Right lobe of liver (tissue), 6 donors: ENCODE results near the gene RASAL2. TPM values are rescaled to one million over a fixed set of nuclear protein-coding genes. Genes with fewer than 3 reads are reported as not detected.
"Not testable (repeated sequence)": the region's sequence is repeated elsewhere in the genome, so short reads cannot be mapped to it uniquely, and the experiment has no call there.

ENCODE experiments used
- ATAC-seq, 4 donors: fragments of 200-7000 bp; cut with Tn5 transposase; one replicate each; pipeline ENCODE4 v1.9.1; 2020; ENCODE audit warnings: mild to moderate bottlenecking in 4 of 4, moderate library complexity in 4 of 4
- DNase-seq, 3 donors: peaks; one replicate each; pipeline ENCODE4 v3.0.0-alpha.2; 2020
- H3K27ac ChIP-seq, 3 donors: fragments of 200-600 bp; one replicate each; pipeline ENCODE4 v1.8.0; 2022
- H3K27me3 ChIP-seq, 2 donors: fragments of 200-600 bp; one replicate each; pipeline ENCODE4 v1.8.0; 2022
- H3K36me3 ChIP-seq, 4 donors: fragments of 200-600 bp; sonication (generic) in 1 of 4; one replicate each; pipeline versions ENCODE4 v1.5.1 to v1.8.0; 2017 to 2022; ENCODE audit warnings: control low read depth in 1 of 4
- H3K4me1 ChIP-seq, 4 donors: fragments of 200-600 bp; sonication (generic) in 1 of 4; one replicate each; pipeline versions ENCODE4 v1.5.1 to v1.8.0; 2017 to 2022; ENCODE audit warnings: control low read depth in 1 of 4
- H3K4me3 ChIP-seq, 3 donors: fragments of 200-600 bp; one replicate each; pipeline ENCODE4 v1.8.0; 2022
- H3K9me3 ChIP-seq, 4 donors: fragments of 200-600 bp; sonication (generic) in 1 of 4; one replicate each; pipeline versions ENCODE4 v1.5.1 to v1.8.0; 2017 to 2022; ENCODE audit warnings: control low read depth in 1 of 4
- POLR2A ChIP-seq: fragments of 450-650 bp; IDR thresholded peaks from one replicate; pipeline ENCODE4 v1.6.1; 2017; ENCODE audit warnings: antibody characterized with exemption, mild to moderate bottlenecking
- WGBS: methylation state at CpG from one replicate; pipeline ENCODE4 v1.1.6; 2018; ENCODE audit warnings: low coverage, low lambda C conversion rate; ENCODE audit not compliant: insufficient coverage; ENCODE audit errors: missing lambda C conversion rate; 5-methylcytosine and 5-hydroxymethylcytosine counted together
- intact Hi-C, 2 donors: fragments of 100-400 bp; cut with DNase I; formaldehyde crosslinking; loops; one replicate each; pipeline versions ENCODE4 v1.11.2 to v1.14.1; 2022
- total RNA-seq, 6 experiments: library from RNA; depleted of rRNA in 2 of 6; stranded (reverse); fragments of >200 nt in 2 of 6; fragmentation: NEBNext Ultra II Directional in 3 of 6; extraction: Animal tissue kit (Norgen Biotek cat#: 25700) in 3 of 6; gene quantifications; one replicate each; pipeline versions ENCODE4 v1.1.0 to v1.2.4, GENCODE V29; 2016 to 2023
- TF ChIP-seq, protein P1 (sequence below), 4 donors: fragments of 200-600 bp in 3 of 4; fragments of 450-650 bp in 1 of 4; IDR thresholded peaks; one replicate each; pipeline versions ENCODE4 v1.5.1 to v1.8.0; 2016 to 2022; ENCODE audit warnings: antibody characterized with exemption in 4 of 4, mild to moderate bottlenecking in 2 of 4
- donor health status: DM: no; HTN: yes; CAD: no.
- donor health status: DM: no; HTN: no; CAD: no.
- donor health status: DM: no; HTN: no; CAD: no.
- donor health status: DM: no; HTN: yes; CAD: no.
- donor health status: DM: no; HTN: yes; CAD: no.

RASAL2 gene
- total RNA-seq, 6 experiments from 2014 or later = 3.6 to 6.0 (median 5.2) TPM

DNA sequence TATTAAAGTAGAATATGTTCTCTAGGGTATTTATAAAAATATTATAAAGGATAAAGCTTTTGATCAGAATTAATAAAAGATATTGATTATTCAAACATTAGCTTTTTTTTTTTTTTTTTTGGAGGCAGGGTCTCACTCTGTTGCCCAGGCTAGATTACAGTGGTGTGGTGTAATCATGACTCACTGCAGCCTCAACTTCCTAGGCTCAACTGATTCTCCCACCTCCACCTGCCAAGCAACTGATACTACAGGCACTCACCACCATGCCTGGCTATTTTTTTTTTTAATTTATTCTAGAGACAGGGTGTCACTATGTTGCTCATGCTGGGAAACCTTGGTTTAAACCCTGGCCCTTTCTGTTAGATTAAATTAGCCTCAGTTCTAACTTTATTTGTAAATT, 214.5 kb downstream of the RASAL2 start:
- DNase-seq = no peak
- no peak for ATAC-seq
- intact Hi-C loops = no loop called here
- Histone ChIP-seq H3K4me1 (no peaks in the 10 kb centered on the region), H3K27ac (no peak overlapping the region), H3K4me3 (no peak overlapping the region), H3K36me3 (no peaks in the 10 kb centered on the region), H3K27me3 (no peaks in the 10 kb centered on the region), H3K9me3 (no peaks in the 10 kb centered on the region)
- TF ChIP-seq, protein P1, sequence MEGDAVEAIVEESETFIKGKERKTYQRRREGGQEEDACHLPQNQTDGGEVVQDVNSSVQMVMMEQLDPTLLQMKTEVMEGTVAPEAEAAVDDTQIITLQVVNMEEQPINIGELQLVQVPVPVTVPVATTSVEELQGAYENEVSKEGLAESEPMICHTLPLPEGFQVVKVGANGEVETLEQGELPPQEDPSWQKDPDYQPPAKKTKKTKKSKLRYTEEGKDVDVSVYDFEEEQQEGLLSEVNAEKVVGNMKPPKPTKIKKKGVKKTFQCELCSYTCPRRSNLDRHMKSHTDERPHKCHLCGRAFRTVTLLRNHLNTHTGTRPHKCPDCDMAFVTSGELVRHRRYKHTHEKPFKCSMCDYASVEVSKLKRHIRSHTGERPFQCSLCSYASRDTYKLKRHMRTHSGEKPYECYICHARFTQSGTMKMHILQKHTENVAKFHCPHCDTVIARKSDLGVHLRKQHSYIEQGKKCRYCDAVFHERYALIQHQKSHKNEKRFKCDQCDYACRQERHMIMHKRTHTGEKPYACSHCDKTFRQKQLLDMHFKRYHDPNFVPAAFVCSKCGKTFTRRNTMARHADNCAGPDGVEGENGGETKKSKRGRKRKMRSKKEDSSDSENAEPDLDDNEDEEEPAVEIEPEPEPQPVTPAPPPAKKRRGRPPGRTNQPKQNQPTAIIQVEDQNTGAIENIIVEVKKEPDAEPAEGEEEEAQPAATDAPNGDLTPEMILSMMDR (IDR thresholded peaks at IDR 0.05) = no peak
- TF ChIP-seq POLR2A = no peak

DNA sequence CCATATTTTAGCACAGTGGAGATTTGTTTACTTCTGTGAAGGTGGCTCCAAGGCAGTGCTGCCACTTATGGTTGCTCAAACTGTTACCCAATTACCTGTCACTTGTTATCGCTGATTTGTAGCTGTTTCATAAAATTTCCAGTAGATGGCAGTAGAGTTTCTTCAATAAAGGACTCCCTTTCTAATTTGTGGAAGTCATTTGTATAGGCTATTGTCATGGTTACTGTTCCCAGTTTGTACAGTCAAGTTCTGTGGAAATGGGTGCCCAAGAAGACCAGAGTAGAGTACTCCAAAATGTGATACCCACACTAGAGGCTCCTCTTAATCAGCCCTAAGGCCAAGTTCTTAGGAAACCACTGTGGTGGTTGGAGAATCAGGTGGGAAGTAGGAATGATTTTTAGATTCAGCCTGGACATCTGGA, 216.8 kb downstream of the RASAL2 start:
- 0% methylated on average over 1 of the region's 1 CpG for WGBS
- intact Hi-C loops = no loop called here
- no peaks in the 10 kb centered on the region for H3K36me3 ChIP-seq
- DNase-seq (no peak), ATAC-seq (peak; percentile 98 to 100 (median 100))
- H3K4me1 ChIP-seq = no peaks in the 10 kb centered on the region
- no peaks in the 10 kb centered on the region for H3K27me3 ChIP-seq
- H3K9me3 ChIP-seq = no peaks in the 10 kb centered on the region
- TF ChIP-seq, protein P1 (IDR thresholded peaks at IDR 0.05) = peak; percentile 72 to 95 (median 74)
- no peak for TF ChIP-seq POLR2A
- no peak overlapping the region for H3K27ac ChIP-seq
- H3K4me3 ChIP-seq = no peak overlapping the region

GRCh38 chr1:178311164-178311563, 217.3 kb downstream of the RASAL2 start:
- no peaks in the 10 kb centered on the region for H3K4me1 ChIP-seq
- H3K27ac ChIP-seq = no peak overlapping the region
- WGBS = 67% methylated on average over 1 of the region's 1 CpG
- H3K36me3 ChIP-seq = no peaks in the 10 kb centered on the region
- intact Hi-C loops = no loop called here
- ATAC-seq (no peak), DNase-seq (no peak)
- H3K4me3 ChIP-seq = no peak overlapping the region
- H3K27me3 ChIP-seq = no peaks in the 10 kb centered on the region
- H3K9me3 ChIP-seq = no peaks in the 10 kb centered on the region
- TF ChIP-seq, protein P1 (IDR thresholded peaks at IDR 0.05) = no peak
- no peak for TF ChIP-seq POLR2A

DNA sequence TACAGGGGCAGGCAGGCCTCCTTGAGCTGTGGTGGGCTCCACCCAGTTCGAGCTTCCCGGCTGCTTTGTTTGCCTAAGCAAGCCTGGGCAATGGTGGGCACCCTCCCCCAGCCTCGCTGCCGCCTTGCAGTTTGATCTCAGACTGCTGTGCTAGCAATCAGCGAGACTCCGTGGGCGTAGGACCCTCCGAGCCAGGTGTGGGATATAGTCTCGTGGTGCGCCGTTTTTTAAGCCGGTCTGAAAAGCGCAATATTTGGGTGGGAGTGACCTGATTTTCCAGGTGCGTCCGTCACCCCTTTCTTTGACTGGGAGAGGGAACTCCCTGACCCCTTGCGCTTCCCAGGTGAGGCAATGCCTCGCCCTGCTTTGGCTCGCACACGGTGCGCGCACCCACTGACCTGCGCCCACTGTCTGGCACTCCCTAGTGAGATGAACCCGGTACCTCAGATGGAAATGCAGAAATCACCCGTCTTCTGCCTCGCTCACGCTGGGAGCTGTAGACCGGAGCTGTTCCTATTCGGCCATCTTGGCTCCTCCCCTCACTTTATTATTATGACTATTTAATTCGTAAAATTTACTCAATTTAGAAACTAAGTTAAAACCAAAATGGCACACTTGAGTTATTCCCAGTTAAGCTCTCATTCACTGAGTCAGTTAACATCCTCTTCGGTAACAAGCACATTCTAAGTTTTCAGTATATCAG, 226.5 kb downstream of the RASAL2 start:
- H3K9me3 ChIP-seq, H3K27ac ChIP-seq, intact Hi-C loops, H3K36me3 ChIP-seq, ATAC-seq, DNase-seq, H3K4me1 ChIP-seq, H3K27me3 ChIP-seq: not testable (repeated sequence)
- WGBS = 56% methylated on average over 10 of the region's 30 CpGs
- H3K4me3 ChIP-seq = peak overlapping the region in 1 of 3 donors; percentile 33

DNA sequence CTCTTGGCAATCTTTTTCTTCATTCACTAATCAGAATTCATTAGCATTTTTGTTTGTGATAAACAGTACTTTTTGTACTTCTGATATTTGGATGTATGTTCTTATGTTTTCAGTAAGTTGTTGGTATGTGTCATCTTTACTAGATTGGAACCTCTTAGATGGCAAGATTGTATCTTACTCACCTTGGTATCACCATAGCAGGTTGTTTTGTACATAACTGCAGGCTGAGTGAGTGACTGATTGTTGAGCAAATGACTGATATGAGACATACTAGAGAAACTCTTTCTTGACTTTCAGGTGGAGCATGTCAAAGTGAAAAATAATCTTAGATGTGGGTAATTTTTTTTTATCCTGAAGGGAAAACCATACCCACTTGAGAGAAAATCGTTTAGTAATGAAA, 229.2 kb downstream of the RASAL2 start:
- intact Hi-C loops = no loop called here
- ATAC-seq = no peak
- no peak overlapping the region for H3K27ac ChIP-seq
- DNase-seq = no peak
- H3K4me3 ChIP-seq = no peak overlapping the region
- WGBS = 13% methylated on average over 1 of the region's 1 CpG
- no peak for TF ChIP-seq POLR2A
- TF ChIP-seq, protein P1 (IDR thresholded peaks at IDR 0.05) = no peak
- no peaks in the 10 kb centered on the region for H3K27me3 ChIP-seq
- no peaks in the 10 kb centered on the region for H3K36me3 ChIP-seq
- H3K4me1 ChIP-seq = no peaks in the 10 kb centered on the region
- no peaks in the 10 kb centered on the region for H3K9me3 ChIP-seq
